GM12801 (cell line): ENCODE measurements around the gene PSMD7.

Source experiments
- TF ChIP-seq, protein P1 (sequence below): IDR thresholded peaks from one replicate; pipeline ENCODE4 v1.5.1; 2011; ENCODE audit warnings: control low read depth; ENCODE audit not compliant: insufficient read length; ENCODE audit errors: extremely low read depth

The PSMD7 gene

GRCh38 chr16:74297145-74297665 is 591 bp downstream of the PSMD7 start:
- TF ChIP-seq, protein P1, sequence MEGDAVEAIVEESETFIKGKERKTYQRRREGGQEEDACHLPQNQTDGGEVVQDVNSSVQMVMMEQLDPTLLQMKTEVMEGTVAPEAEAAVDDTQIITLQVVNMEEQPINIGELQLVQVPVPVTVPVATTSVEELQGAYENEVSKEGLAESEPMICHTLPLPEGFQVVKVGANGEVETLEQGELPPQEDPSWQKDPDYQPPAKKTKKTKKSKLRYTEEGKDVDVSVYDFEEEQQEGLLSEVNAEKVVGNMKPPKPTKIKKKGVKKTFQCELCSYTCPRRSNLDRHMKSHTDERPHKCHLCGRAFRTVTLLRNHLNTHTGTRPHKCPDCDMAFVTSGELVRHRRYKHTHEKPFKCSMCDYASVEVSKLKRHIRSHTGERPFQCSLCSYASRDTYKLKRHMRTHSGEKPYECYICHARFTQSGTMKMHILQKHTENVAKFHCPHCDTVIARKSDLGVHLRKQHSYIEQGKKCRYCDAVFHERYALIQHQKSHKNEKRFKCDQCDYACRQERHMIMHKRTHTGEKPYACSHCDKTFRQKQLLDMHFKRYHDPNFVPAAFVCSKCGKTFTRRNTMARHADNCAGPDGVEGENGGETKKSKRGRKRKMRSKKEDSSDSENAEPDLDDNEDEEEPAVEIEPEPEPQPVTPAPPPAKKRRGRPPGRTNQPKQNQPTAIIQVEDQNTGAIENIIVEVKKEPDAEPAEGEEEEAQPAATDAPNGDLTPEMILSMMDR, result no peak

- TF ChIP-seq, protein P1, result no peak
Observed at GRCh38 chr16:74298104-74298503, 1.5 kb downstream of the PSMD7 start.

DNA sequence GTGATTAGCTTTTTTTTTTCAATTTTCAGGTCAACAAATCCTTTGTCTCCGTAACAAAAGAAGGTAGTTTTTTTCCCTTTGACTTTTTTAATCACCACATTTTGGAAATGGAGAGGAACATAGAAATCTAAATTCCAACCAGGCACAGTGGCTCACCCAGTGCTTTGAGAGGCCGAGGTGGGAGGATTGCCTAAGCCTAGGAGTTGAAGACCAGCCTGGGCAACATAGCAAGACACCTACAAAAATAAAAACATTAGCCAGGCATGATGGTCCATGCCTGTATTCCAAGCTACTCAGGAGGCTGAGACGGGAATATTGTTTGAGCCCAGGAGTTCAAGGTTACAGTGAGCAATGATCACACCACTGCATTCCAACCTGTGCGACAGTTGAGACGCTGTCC is 5.7 kb downstream of the PSMD7 start:
- TF ChIP-seq, protein P1, result no peak

DNA sequence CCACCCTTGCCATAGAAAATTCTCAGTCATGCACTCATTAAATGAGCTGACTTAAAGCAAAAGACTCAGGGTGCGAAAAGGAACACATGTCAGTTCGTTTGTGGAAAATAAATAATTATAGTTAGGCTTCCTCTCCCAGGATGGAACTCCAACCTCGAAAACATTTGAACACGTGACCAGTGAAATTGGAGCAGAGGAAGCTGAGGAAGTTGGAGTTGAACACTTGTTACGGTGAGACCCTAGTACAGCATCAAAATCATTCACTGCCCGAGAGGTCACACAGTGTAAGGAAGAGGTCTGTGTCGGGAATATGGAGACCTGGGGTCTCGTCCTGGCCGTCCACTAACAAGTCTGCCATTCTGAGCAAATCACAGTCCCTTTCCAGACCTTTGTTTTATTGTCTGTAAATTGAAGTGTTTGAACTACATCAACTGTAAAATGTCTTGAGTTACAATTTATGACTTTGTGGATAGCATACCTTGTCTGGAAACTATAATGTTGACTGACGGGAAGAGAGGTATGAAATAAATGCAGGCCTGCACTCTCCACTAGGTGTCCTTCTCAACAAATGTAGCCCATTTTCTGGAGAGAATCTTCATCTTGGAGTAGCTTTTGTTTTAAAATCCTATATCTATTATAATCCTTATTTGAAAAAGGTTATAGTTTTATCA is 7.7 kb downstream of the PSMD7 start:
- TF ChIP-seq, protein P1, result no peak

GRCh38 chr16:74304835-74305176 is 8.2 kb downstream of the PSMD7 start:
- TF ChIP-seq, protein P1, result no peak

DNA sequence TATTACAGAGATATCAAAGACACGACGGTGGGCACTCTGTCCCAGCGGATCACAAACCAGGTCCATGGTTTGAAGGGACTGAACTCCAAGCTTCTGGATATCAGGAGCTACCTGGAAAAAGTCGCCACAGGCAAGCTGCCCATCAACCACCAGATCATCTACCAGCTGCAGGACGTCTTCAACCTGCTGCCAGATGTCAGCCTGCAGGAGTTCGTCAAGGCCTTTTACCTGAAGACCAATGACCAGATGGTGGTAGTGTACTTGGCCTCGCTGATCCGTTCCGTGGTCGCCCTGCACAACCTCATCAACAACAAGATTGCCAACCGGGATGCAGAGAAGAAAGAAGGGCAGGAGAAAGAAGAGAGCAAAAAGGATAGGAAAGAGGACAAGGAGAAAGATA is 8.7 kb downstream of the PSMD7 start:
- TF ChIP-seq, protein P1, result no peak

GRCh38 chr16:74305978-74306784 is 9.6 kb downstream of the PSMD7 start:
- TF ChIP-seq, protein P1, result no peak
